ENCODE measurements around the gene SPARCL1. TPM values are rescaled to one million over a fixed set of nuclear protein-coding genes. Genes with fewer than 3 reads are reported as not detected.

Gene SPARCL1
- polyA plus RNA-seq, 1 donor (not counting 4 experiments of a cell fraction or from before 2014, with no cell fraction given) = not detected

DNA sequence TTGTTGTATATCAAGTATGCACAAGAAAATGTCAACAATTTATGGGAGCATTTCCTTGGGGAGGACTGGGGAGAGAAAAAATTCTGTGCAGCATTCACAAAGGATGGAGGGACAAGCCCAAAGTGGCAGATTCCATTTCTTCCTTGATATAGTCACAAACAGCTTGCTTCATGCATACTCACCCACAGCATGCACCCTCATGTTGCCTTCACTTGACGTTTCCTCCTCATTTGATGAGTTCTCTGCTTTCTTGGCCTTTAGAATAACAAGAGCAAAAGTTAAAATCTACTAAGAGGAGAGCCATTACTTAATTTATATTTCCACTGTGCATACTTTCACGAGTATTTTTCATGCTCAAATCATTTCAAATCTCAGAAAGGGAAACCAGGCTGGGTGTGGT lies 37.7 kb downstream of the SPARCL1 start:
- TF ChIP-seq, protein P1, sequence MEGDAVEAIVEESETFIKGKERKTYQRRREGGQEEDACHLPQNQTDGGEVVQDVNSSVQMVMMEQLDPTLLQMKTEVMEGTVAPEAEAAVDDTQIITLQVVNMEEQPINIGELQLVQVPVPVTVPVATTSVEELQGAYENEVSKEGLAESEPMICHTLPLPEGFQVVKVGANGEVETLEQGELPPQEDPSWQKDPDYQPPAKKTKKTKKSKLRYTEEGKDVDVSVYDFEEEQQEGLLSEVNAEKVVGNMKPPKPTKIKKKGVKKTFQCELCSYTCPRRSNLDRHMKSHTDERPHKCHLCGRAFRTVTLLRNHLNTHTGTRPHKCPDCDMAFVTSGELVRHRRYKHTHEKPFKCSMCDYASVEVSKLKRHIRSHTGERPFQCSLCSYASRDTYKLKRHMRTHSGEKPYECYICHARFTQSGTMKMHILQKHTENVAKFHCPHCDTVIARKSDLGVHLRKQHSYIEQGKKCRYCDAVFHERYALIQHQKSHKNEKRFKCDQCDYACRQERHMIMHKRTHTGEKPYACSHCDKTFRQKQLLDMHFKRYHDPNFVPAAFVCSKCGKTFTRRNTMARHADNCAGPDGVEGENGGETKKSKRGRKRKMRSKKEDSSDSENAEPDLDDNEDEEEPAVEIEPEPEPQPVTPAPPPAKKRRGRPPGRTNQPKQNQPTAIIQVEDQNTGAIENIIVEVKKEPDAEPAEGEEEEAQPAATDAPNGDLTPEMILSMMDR (optimal IDR thresholded peaks at IDR 0.05 in 1 of 3, IDR thresholded peaks at IDR 0.05 in 1 of 3, conservative IDR thresholded peaks at IDR 0.05 in 1 of 3; ENCODE audit: extremely low read depth in 1 of 3, insufficient read depth in 2 of 3, low read length in 3 of 3) = no peak
- TF ChIP-seq EZH2 (IDR thresholded peaks at IDR 0.05; ENCODE audit: low read length) = no peak
- Histone ChIP-seq H3K27me3 (ENCODE audit: control insufficient read depth, extremely low read depth, insufficient read depth, low read length) (no peaks in the 10 kb centered on the region), H2AFZ (ENCODE audit: control insufficient read depth, low read length) (no peak overlapping the region), H3K4me3 (ENCODE audit: control insufficient read depth in 2 of 3, extremely low read depth in 1 of 3, insufficient read depth in 2 of 3, low read depth in 1 of 3, low read length in 3 of 3) (no peak overlapping the region), H4K20me1 (ENCODE audit: control insufficient read depth, extremely low read depth, insufficient read depth, low read length) (no peaks in the 10 kb centered on the region), H3K27ac (ENCODE audit: control insufficient read depth, insufficient read depth, low read length) (no peak overlapping the region), H3K36me3 (ENCODE audit: control insufficient read depth in 2 of 2, extremely low read depth in 1 of 2, insufficient read depth in 2 of 2, low read length in 2 of 2) (no peaks in the 10 kb centered on the region), H3K9me1 (ENCODE audit: control insufficient read depth, extremely low read depth, insufficient read depth, low read length) (no peaks in the 10 kb centered on the region), H3K4me1 (ENCODE audit: control insufficient read depth, extremely low read depth, insufficient read depth, low read length) (no peaks in the 10 kb centered on the region), H3K4me2 (ENCODE audit: control insufficient read depth, extremely low read depth, insufficient read depth, low read depth, low read length) (no peak overlapping the region), H3K9ac (ENCODE audit: control insufficient read depth, extremely low read depth, insufficient read depth, low read length) (no peak overlapping the region), H3K79me2 (ENCODE audit: control insufficient read depth, insufficient read depth, low read length) (no peaks in the 10 kb centered on the region), H3K9me3 (ENCODE audit: control insufficient read depth, low read depth, low read length) (no peaks in the 10 kb centered on the region)
- no peak for FAIRE-seq
- dilution Hi-C loops (cut with MboI; ENCODE audit: extremely low pct_ligation_motif_present, low sequenced_read_pairs) = no loop called here
- DNase-seq (ENCODE audit: low read depth, low spot score) = no peak

DNA sequence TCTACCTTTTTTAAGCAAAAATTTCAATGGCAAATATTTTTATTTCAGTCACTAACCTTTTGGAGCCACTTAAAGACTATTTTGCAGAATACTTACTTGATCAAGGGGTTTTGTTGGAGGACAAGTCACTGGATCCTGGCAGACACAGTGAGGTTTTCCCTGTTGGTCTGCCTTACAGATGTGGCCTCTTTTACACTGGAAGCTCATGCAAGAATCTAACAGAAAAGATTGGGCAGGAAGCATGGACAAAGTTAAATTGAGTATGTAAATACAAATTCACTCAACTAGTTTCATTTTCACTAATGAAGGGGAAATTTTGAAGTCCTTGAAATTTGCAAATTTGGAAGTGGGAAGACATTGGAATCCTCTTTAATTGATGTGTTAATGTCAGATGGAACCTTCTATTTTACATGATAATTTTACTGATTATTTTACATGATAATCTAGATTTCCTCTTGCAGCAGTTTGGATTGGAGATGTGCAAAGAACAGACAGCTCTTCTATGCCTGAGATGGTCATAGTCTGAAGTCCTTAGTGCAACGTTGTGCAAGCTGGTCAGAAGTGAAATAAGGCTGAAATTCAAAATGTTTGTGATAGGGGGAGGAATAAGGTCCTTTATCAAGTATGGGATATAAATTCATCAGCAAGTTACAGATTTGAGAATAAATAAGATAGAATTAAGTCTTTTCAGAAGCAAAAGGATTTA lies 38.4 kb downstream of the SPARCL1 start:
- H3K9me1 ChIP-seq (ENCODE audit: control insufficient read depth, extremely low read depth, insufficient read depth, low read length) = no peaks in the 10 kb centered on the region
- H3K4me1 ChIP-seq (ENCODE audit: control insufficient read depth, extremely low read depth, insufficient read depth, low read length) = no peaks in the 10 kb centered on the region
- H3K4me2 ChIP-seq (ENCODE audit: control insufficient read depth, extremely low read depth, insufficient read depth, low read depth, low read length) = no peak overlapping the region
- H3K27me3 ChIP-seq (ENCODE audit: control insufficient read depth, extremely low read depth, insufficient read depth, low read length) = no peaks in the 10 kb centered on the region
- DNase-seq (ENCODE audit: low read depth, low spot score) = no peak
- no peak overlapping the region for H3K27ac ChIP-seq (ENCODE audit: control insufficient read depth, insufficient read depth, low read length)
- no peaks in the 10 kb centered on the region for H4K20me1 ChIP-seq (ENCODE audit: control insufficient read depth, extremely low read depth, insufficient read depth, low read length)
- TF ChIP-seq EZH2 (IDR thresholded peaks at IDR 0.05; ENCODE audit: low read length) = no peak
- TF ChIP-seq, protein P1 (optimal IDR thresholded peaks at IDR 0.05 in 1 of 3, IDR thresholded peaks at IDR 0.05 in 1 of 3, conservative IDR thresholded peaks at IDR 0.05 in 1 of 3; ENCODE audit: extremely low read depth in 1 of 3, insufficient read depth in 2 of 3, low read length in 3 of 3) = no peak
- no peak overlapping the region for H2AFZ ChIP-seq (ENCODE audit: control insufficient read depth, low read length)
- H3K36me3 ChIP-seq (ENCODE audit: control insufficient read depth in 2 of 2, extremely low read depth in 1 of 2, insufficient read depth in 2 of 2, low read length in 2 of 2) = no peaks in the 10 kb centered on the region
- H3K9ac ChIP-seq (ENCODE audit: control insufficient read depth, extremely low read depth, insufficient read depth, low read length) = no peak overlapping the region
- H3K9me3 ChIP-seq (ENCODE audit: control insufficient read depth, low read depth, low read length) = no peaks in the 10 kb centered on the region
- dilution Hi-C loops (cut with MboI; ENCODE audit: extremely low pct_ligation_motif_present, low sequenced_read_pairs) = no loop called here
- FAIRE-seq = no peak
- no peak overlapping the region for H3K4me3 ChIP-seq (ENCODE audit: control insufficient read depth in 2 of 3, extremely low read depth in 1 of 3, insufficient read depth in 2 of 3, low read depth in 1 of 3, low read length in 3 of 3)
- no peaks in the 10 kb centered on the region for H3K79me2 ChIP-seq (ENCODE audit: control insufficient read depth, insufficient read depth, low read length)
